Measurements from ENCODE around the gene UQCR10.

GRCh38 chr22:29722151-29722550 lies 45.0 kb upstream of the UQCR10 start:
- TF ChIP-seq POLR2A (IDR thresholded peaks at IDR 0.05) (no peak), POLR2AphosphoS5 (IDR thresholded peaks at IDR 0.05) (no peak), EP300 (IDR thresholded peaks at IDR 0.05) (no peak)
- TF ChIP-seq, protein P1, sequence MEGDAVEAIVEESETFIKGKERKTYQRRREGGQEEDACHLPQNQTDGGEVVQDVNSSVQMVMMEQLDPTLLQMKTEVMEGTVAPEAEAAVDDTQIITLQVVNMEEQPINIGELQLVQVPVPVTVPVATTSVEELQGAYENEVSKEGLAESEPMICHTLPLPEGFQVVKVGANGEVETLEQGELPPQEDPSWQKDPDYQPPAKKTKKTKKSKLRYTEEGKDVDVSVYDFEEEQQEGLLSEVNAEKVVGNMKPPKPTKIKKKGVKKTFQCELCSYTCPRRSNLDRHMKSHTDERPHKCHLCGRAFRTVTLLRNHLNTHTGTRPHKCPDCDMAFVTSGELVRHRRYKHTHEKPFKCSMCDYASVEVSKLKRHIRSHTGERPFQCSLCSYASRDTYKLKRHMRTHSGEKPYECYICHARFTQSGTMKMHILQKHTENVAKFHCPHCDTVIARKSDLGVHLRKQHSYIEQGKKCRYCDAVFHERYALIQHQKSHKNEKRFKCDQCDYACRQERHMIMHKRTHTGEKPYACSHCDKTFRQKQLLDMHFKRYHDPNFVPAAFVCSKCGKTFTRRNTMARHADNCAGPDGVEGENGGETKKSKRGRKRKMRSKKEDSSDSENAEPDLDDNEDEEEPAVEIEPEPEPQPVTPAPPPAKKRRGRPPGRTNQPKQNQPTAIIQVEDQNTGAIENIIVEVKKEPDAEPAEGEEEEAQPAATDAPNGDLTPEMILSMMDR (IDR thresholded peaks at IDR 0.05) = no peak

Data from stomach (tissue), 4 donors.